ENCODE results near the gene SORCS2.

DNA sequence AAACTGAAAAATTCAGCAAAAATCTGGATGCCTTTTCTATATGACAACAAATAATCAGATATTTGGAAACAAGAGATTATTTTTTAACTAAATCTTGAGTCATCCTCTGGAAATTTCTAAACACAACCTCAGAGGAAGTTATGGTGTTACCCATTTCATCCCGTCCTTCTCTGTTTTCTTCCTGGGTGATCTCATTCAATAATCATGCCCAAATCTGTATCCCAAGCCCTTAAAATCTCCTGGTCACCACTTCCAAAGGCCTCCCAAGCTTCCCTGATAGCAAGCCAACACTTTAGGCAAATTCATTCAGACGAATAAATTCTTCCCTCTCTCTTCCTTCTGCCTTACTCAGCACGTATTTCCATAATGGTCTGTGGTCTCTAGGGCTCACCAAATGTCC lies 9.7 kb upstream of the SORCS2 start:
- TF ChIP-seq, protein P1, sequence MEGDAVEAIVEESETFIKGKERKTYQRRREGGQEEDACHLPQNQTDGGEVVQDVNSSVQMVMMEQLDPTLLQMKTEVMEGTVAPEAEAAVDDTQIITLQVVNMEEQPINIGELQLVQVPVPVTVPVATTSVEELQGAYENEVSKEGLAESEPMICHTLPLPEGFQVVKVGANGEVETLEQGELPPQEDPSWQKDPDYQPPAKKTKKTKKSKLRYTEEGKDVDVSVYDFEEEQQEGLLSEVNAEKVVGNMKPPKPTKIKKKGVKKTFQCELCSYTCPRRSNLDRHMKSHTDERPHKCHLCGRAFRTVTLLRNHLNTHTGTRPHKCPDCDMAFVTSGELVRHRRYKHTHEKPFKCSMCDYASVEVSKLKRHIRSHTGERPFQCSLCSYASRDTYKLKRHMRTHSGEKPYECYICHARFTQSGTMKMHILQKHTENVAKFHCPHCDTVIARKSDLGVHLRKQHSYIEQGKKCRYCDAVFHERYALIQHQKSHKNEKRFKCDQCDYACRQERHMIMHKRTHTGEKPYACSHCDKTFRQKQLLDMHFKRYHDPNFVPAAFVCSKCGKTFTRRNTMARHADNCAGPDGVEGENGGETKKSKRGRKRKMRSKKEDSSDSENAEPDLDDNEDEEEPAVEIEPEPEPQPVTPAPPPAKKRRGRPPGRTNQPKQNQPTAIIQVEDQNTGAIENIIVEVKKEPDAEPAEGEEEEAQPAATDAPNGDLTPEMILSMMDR (IDR thresholded peaks at IDR 0.05) = no peak
- TF ChIP-seq POLR2A (IDR thresholded peaks at IDR 0.05) = no peak

Measured in esophagus squamous epithelium (tissue), 4 donors.